Glomerular endothelial cell (primary cell): ENCODE data around the gene UNC13D. TPM values are rescaled to one million over a fixed set of nuclear protein-coding genes. Genes with fewer than 3 reads are reported as not detected.

Experiments used
- DNase-seq: peaks from one replicate; pipeline ENCODE4 v3.0.0-alpha.2; 2011; ENCODE audit warnings: low read depth, low spot score; ENCODE audit errors: extremely low read depth
- total RNA-seq: library from RNA; depleted of rRNA; stranded (reverse); fragments of >200 nt; gene quantifications from 2 replicates; pipeline ENCODE4 v1.2.3, GENCODE V29; 2015

The UNC13D gene
- total RNA-seq, 1 donor from 2014 or later: 1.1 TPM

- DNase-seq: no peak
These were observed 8.6 kb downstream of the UNC13D start for GRCh38 chr17:75835654-75835987.

- no peak for DNase-seq
These were observed 9.1 kb downstream of the UNC13D start for GRCh38 chr17:75834928-75835653.

- no peak for DNase-seq
These were observed 9.8 kb downstream of the UNC13D start for GRCh38 chr17:75834279-75834920.

GRCh38 chr17:75832652-75833400 lies 11.4 kb downstream of the UNC13D start:
- DNase-seq: no peak

GRCh38 chr17:75832164-75832651 lies 12.0 kb downstream of the UNC13D start:
- no peak for DNase-seq

- DNase-seq: no peak
These were observed 13.1 kb downstream of the UNC13D start for GRCh38 chr17:75831032-75831571.

- DNase-seq: no peak
These were observed 13.8 kb downstream of the UNC13D start for GRCh38 chr17:75830164-75831031.

GRCh38 chr17:75829747-75830146 lies 14.5 kb downstream of the UNC13D start:
- no peak for DNase-seq

- no peak for DNase-seq
These were observed 15.5 kb downstream of the UNC13D start for GRCh38 chr17:75828741-75829140.

- DNase-seq: no peak
These were observed 16.2 kb downstream of the UNC13D start for GRCh38 chr17:75828076-75828400.

- DNase-seq: no peak
These were observed 16.7 kb downstream of the UNC13D start for GRCh38 chr17:75827308-75828075.

GRCh38 chr17:75826561-75827307 lies 17.5 kb downstream of the UNC13D start:
- DNase-seq: no peak

- DNase-seq: no peak
These were observed 18.3 kb downstream of the UNC13D start for GRCh38 chr17:75825748-75826370.

- no peak for DNase-seq
These were observed 19.1 kb downstream of the UNC13D start for GRCh38 chr17:75825149-75825552.

- no peak for DNase-seq
These were observed 19.5 kb downstream of the UNC13D start for GRCh38 chr17:75824666-75825065.

- DNase-seq: no peak
These were observed 20.1 kb downstream of the UNC13D start for GRCh38 chr17:75824050-75824552.

GRCh38 chr17:75823257-75824041 lies 20.8 kb downstream of the UNC13D start:
- DNase-seq: no peak

GRCh38 chr17:75822800-75823166 lies 21.4 kb downstream of the UNC13D start:
- DNase-seq: no peak
